ELR (cell line): ENCODE data around the gene CNDP1.
A peak's percentile ranks its signal among the peaks of the same experiment; 100 is the strongest.
"Not testable (repeated sequence)": the region's sequence is repeated elsewhere in the genome, so short reads cannot be mapped to it uniquely, and the experiment has no call there.

ENCODE experiments used
- DNase-seq: peaks from one replicate; pipeline ENCODE4 v3.0.0-alpha.2; 2015; ENCODE audit warnings: low read depth

CNDP1 gene

DNA sequence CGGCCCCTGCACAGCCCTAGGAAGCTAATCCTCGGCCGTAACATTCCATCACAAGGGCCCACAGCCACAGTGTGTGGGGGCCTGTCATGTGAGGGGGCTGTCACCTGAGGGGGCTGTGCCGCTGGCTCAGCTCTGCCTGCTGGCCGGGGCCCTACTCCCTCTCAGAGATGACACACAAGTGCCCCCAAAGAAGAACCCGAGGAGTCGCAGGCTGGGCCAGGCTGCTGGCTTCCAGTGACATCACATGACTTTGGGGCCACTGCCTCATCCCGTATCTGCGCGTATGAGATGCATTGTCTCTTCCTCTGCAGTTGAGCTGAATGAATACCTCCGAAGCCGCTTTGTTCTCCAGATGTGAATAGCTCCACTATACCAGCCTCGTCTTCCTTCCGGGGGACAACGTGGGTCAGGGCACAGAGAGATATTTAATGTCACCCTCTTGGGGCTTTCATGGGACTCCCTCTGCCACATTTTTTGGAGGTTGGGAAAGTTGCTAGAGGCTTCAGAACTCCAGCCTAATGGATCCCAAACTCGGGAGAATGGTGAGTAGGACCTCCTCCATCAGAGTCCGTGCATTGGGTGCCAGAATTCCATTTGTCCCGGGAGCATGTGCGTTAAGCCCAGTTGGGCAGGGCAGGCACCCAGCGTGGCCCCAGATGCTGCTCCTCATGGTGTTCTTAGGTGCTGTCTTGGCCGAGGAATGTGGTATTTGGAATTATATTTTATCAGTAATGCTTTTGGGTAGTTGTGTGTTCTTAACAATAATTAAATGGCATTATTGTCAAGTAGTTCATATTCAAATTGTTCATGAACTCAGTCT lies at the start of gene CNDP1:
Gene CNDP1, plus strand, starts transcription at position 351 of the 820 bp plus-strand sequence. Its CDS starts 168 bp downstream, at position 519.
- no peak for DNase-seq

- DNase-seq = no peak
These were observed 48.0 kb upstream of the CNDP1 start for GRCh38 chr18:74486119-74486849.

GRCh38 chr18:74488354-74488753 lies 45.9 kb upstream of the CNDP1 start:
- no peak for DNase-seq

- no peak for DNase-seq
These were observed 45.4 kb upstream of the CNDP1 start for GRCh38 chr18:74488864-74489263.

DNA sequence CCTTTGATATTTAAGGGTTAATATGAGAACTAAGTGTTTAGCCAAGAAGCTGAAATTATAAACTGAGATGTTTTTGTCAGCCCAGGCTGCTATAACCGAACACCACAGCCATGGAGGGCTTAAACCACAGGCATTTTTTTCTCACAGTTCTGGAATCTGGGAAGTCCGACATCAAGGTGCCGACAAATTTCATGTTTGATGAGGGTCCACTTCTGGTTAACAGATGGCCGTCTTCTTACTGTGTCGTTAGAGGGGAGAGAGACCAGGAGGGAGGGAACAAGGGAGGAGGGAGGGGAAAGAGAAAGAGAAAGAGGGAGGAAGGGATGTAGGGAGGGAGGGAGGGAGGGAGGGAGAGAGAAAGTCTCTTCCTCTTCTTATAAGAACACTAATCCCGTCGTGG lies 44.6 kb upstream of the CNDP1 start:
- peak; percentile 39 for DNase-seq

- no peak for DNase-seq
These were observed 42.0 kb upstream of the CNDP1 start for GRCh38 chr18:74492259-74492658.

GRCh38 chr18:74493689-74494088 lies 40.6 kb upstream of the CNDP1 start:
- DNase-seq = peak; percentile 56

DNA sequence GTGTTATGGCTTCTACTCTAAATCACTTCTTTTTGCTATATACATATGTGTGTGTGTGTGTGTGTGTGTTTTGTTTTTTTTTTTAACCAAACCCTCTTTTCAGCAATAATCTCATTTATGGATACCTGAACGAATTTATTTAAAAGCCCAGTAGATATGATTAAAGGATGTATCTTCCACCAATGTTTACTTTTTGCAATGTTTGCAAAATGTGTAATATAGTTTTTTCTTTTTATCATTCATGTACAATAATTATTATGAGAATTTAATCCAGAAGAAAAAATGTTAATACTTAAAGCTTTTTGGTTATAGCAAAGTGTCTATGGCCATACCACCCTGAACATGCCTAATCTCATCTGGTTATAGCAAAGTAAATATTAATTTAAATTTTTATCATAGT lies 39.8 kb upstream of the CNDP1 start:
- DNase-seq = no peak

DNA sequence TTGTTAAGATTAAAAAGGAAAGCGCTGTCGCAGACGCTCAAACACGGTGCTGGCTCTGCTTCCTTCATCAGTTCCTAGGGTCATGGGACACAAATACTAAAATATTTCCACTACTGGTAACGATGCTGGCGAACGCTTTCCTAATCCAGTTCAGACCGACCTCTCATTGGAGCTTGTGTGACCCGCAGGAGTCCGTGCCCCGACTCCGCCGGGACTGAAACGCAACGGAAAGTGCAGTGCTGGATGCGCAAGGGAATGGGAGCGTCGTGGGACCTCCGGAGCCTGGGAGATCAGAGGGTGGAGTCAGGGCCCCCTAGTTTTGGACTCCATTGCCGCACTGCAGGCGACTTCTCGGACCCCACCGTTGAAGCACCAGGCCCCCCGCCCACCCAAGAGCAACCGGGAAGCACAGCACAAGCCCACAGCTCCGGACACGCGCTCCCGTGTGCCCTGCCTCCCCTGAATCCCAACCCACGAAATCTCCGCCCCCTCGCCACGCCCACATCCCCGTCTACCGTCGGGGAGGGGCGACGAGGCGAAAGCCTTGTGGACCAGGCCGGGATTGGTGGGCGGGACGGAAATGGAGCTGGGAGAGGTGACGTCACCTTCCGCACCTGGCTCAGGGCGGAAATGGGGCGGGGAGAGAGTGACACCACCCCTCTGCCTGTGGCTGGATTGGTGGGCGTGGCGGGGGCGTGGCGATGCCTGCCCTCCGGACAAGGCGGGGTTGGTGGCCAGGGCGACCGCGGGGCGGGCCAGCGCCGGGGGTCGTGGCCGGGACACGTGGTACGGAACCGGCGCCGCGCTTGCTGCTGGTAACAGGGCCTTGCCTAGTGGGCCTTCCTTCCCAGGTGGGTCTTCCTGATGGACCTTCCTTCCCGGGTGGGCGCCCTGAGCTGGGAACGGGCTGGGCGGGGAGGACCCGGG lies 38.5 kb upstream of the CNDP1 start, which contains the start of gene CNDP2:
Gene CNDP2, plus strand, starts transcription at position 783 of the 927 bp plus-strand sequence. CDS start 3,611 bp downstream, outside the sequence.
- DNase-seq = peak; percentile 99

DNA sequence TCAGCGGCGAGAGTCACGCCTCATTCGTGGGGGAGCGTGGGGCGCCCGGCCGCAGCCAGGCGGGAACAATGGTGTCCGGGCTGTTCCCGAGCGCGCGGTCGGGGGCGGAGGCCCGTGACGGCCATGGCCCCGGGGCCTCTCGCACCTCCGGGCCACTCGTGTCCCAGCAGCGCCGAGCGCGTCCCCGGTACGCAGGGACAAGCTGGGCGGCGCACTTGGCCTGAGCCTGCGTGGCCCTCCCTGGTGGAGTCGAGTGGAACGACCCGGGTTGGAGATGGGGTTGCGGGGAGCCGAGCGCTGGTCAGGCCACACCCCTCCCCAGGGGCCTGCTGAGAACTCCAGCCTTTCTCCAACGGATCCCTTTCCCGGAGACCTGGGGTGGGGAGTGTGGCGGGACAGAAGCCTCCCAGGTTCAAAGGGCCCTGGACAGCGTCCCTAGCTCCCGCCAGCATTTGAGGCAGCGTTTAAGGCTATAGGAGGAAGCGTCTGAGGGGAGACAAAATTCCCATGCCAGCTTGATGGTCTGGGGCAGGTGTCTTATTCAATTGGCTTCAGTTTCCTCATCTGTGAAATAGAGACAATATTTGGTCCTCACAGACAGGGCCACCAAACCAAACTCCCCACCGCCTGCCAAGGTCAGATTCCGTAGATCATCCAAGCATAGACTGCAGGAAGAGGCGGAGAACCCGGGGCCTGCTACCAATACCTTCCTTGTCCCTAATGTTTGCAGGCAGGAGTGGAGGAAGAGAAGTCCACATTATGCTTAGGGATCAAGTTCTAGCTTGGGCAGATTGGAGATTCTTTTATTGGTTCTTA lies 37.6 kb upstream of the CNDP1 start:
- DNase-seq = peak; percentile 76

GRCh38 chr18:74497324-74497676 lies 37.0 kb upstream of the CNDP1 start:
- DNase-seq = peak; percentile 10

GRCh38 chr18:74497778-74498177 lies 36.5 kb upstream of the CNDP1 start:
- DNase-seq = no peak

DNA sequence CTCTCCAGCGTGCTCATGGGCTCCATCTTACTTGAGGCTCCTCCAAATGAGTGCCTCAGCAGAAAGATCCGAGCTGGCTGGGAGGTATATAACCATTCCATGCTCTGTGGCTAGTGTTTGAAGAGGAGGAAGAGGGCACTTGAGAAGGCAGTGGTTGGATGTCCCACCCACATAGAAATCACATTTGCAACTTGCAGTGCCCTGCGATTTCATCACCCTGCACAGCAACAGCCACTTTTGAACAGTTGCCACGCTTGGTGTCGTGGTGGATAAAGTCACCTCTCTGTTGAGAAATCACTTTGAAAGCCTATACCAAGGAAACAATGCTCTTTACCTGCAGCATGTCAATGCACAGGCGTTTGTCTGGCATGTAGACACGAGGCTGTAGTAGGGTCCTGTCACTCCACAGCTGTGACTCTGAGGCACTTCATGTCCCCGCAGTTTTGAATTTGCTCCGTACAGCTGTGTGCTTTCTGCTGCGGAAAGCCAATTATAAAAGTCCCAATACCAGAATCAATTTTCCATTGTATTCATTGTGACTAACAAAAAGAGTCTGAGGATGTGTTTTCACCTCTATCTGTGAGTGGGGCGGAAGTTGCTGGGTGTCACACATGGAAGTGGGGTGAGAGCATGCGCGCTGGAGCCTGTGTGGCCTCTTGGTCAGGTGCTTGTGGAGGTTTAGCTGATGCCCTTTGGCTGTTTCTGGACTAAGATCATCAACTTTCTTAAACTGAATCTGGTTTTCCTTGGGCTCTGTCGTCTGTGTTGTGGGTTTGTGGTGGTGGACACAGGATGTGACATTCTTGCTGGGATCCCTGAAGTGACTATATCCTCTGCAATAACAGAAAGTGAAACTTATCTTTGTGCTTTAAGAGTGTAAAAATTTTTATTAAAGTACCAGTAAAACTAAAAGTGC lies 35.3 kb upstream of the CNDP1 start:
- peak; percentile 30 for DNase-seq

DNA sequence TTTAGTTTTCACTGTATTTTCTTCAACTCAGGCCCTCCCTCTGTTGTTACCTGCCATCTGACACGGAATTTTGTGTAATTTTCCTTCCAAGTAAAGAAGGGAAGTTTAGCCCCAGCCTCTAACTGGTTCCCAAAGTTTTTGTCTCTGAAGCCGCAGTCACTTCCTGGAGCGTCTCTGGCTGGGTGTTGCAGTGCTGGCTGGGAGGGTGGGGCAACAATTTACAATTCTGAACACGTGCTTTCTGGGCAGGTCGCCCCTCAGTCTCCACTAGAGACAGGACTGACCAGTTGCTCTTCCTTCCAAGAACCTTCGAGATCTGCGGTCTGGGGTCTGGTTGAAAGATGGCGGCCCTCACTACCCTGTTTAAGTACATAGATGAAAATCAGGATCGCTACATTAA lies 34.7 kb upstream of the CNDP1 start:
- DNase-seq = peak; percentile 68

- no peak for DNase-seq
These were observed 33.9 kb upstream of the CNDP1 start for GRCh38 chr18:74500372-74500771.

DNA sequence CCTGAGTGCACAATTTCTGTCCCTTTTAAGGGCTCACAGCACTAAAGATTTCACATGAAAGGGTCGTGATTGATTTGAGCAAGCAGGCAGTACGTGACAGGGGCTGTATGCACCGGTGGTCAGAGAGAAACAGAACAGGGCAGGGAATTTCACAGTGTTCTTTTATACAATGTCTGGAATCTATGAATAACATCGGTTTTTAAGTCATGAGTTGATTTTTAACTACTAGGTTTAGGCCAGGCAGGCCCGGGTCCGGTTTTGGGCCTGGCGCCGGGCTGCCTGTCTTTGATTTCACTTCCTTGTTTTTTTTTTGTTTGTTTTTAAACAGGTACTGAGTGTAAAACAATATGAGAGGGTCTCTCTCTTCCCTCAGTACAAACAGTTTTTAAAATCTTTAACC lies 33.5 kb upstream of the CNDP1 start:
- not testable (repeated sequence) for DNase-seq

DNA sequence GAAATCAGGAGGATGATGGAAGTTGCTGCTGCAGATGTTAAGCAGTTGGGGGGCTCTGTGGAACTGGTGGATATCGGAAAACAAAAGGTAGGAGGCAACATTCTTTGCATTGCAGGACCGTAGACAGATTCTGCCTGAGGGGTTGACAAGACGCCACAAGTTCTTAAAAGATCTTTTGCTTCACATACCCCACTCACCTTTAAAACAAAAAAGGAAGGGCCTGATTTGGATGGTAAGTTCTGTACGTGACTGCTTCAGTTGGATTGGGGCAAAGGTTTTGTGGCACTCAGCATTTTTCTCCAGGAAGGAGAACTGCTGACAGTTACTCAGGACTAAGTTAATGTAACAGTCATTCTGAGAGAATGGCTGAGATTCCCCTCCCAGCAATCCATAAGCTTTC lies 32.9 kb upstream of the CNDP1 start:
- DNase-seq = no peak

DNA sequence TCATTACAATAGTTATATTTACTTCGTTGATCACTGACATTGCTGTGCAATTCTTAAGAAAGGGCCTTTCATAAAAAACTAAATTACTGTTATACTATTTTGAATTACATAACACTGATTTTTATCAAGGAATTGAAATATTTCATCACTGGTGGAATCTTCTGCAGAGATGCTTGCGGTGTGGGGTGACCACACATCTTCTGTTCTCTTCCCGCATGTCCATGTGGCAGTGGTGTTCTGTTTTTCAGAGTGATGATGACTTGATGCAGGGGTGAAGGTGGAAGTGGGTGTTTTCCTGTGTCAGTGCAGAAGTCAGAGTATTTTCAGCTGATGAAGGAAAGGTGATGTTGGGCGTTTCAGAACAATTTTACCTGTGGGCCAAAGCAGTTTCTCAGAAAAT lies 31.2 kb upstream of the CNDP1 start:
- no peak for DNase-seq

GRCh38 chr18:74505776-74506175 lies 28.5 kb upstream of the CNDP1 start:
- DNase-seq = no peak

GRCh38 chr18:74506448-74507084 lies 27.7 kb upstream of the CNDP1 start:
- no peak for DNase-seq
